ENCODE data around the gene ITGB3. TPM values are rescaled to one million over a fixed set of nuclear protein-coding genes. Genes with fewer than 3 reads are reported as not detected.

Gene ITGB3
- total and polyA plus RNA-seq, 2 donors from 2014 or later, result 7.1 to 88.8 TPM

DNA sequence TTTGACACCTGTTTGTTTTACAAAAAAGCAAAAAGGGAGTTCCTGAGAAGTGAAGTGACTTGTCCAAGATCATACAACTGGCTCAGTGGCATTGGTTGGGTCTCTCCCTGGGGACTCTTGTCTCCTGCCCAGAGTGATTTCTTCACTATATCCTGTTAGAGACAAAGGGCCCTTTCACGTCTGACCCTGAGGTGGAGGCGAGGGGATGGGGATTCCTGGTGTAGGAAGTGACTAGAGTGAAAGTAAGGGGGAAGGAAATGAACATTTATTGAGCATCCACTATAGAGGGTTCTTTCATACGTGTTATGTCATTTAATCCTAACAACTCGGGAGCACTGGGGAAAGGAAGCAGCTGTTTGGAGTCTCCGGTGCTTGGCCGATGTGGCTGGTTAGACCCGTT lies 9.0 kb downstream of the ITGB3 start:
- Histone ChIP-seq H3K4me1 (ENCODE audit: control insufficient read depth in 2 of 3, insufficient read depth in 2 of 3, low read depth in 1 of 3, low read length in 3 of 3) (peaks cover 0 to 7% (median 0%) of the 10 kb centered on the region in 3 donors), H3K4me3 (ENCODE audit: low read length in 3 of 3) (no peak overlapping the region), H3K27me3 (ENCODE audit: control insufficient read depth, insufficient read depth, low read length) (no peaks in the 10 kb centered on the region), H3K36me3 (ENCODE audit: control insufficient read depth in 2 of 3, insufficient read depth in 3 of 3, low read length in 3 of 3) (no peaks in the 10 kb centered on the region), H3K9ac (ENCODE audit: low read length in 3 of 3) (no peak overlapping the region), H3K27ac (ENCODE audit: low read depth in 2 of 2, low read length in 2 of 2) (no peak overlapping the region), H3K9me3 (ENCODE audit: control insufficient read depth in 2 of 3, insufficient read depth in 1 of 3, low read length in 3 of 3) (no peaks in the 10 kb centered on the region)
- intact Hi-C loops (cut with DNase I), result no loop called here
- no peak for TF ChIP-seq CTCF (IDR thresholded peaks at IDR 0.05; ENCODE audit: borderline replicate concordance, extremely low read depth, insufficient read depth)
- FAIRE-seq (no peak), DNase-seq (no peak)

- no peak for TF ChIP-seq CTCF (IDR thresholded peaks at IDR 0.05; ENCODE audit: borderline replicate concordance, extremely low read depth, insufficient read depth)
- H3K4me1 ChIP-seq (ENCODE audit: control insufficient read depth in 2 of 3, insufficient read depth in 2 of 3, low read depth in 1 of 3, low read length in 3 of 3), result peaks cover 0 to 10% (median 0%) of the 10 kb centered on the region in 3 donors
- intact Hi-C loops (cut with DNase I), result no loop called here
- no peak overlapping the region for H3K9ac ChIP-seq (ENCODE audit: low read length in 3 of 3)
- no peaks in the 10 kb centered on the region for H3K27me3 ChIP-seq (ENCODE audit: control insufficient read depth, insufficient read depth, low read length)
- H3K4me3 ChIP-seq (ENCODE audit: low read length in 3 of 3), result no peak overlapping the region
- FAIRE-seq, result no peak
- no peak overlapping the region for H3K27ac ChIP-seq (ENCODE audit: low read depth in 2 of 2, low read length in 2 of 2)
- no peaks in the 10 kb centered on the region for H3K36me3 ChIP-seq (ENCODE audit: control insufficient read depth in 2 of 3, insufficient read depth in 3 of 3, low read length in 3 of 3)
- no peak for DNase-seq
- H3K9me3 ChIP-seq (ENCODE audit: control insufficient read depth in 2 of 3, insufficient read depth in 1 of 3, low read length in 3 of 3), result no peaks in the 10 kb centered on the region
These were observed 10.5 kb downstream of the ITGB3 start for GRCh38 chr17:47264166-47264565.

- DNase-seq (no peak), FAIRE-seq (no peak)
- Histone ChIP-seq H3K36me3 (ENCODE audit: control insufficient read depth in 2 of 3, insufficient read depth in 3 of 3, low read length in 3 of 3) (no peaks in the 10 kb centered on the region), H3K9ac (ENCODE audit: low read length in 3 of 3) (no peak overlapping the region), H3K4me1 (ENCODE audit: control insufficient read depth in 2 of 3, insufficient read depth in 2 of 3, low read depth in 1 of 3, low read length in 3 of 3) (peaks cover 0 to 19% (median 11%) of the 10 kb centered on the region in 3 donors), H3K27me3 (ENCODE audit: control insufficient read depth, insufficient read depth, low read length) (no peaks in the 10 kb centered on the region), H3K27ac (ENCODE audit: low read depth in 2 of 2, low read length in 2 of 2) (peak overlapping the region in 1 of 2 donors; percentile 26), H3K4me3 (ENCODE audit: low read length in 3 of 3) (no peak overlapping the region), H3K9me3 (ENCODE audit: control insufficient read depth in 2 of 3, insufficient read depth in 1 of 3, low read length in 3 of 3) (no peaks in the 10 kb centered on the region)
- intact Hi-C loops (cut with DNase I), result no loop called here
- TF ChIP-seq CTCF (IDR thresholded peaks at IDR 0.05; ENCODE audit: borderline replicate concordance, extremely low read depth, insufficient read depth), result no peak
These were observed 12.4 kb downstream of the ITGB3 start for GRCh38 chr17:47265983-47266541.

DNA sequence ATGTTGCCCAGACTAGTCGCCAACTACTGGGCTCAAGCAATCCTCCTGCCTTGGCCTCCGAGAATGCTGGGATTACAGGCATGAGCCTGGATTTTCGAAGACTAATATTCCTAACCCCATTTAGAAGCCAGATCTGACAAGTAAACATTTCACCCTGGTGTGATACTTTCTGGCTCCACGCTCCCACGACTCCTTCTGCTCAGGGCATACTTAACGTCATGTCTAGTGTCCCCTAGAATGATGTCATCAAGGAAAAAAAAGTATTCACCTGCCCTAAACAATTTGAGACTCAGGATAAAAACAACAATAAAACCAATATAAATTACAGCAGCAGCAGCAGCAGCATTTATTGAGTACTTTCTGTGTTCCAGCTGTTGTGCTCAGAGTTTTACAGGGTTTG lies 13.2 kb downstream of the ITGB3 start:
- no peak for DNase-seq
- no peak overlapping the region for H3K4me3 ChIP-seq (ENCODE audit: low read length in 3 of 3)
- no peaks in the 10 kb centered on the region for H3K27me3 ChIP-seq (ENCODE audit: control insufficient read depth, insufficient read depth, low read length)
- TF ChIP-seq CTCF (IDR thresholded peaks at IDR 0.05; ENCODE audit: borderline replicate concordance, extremely low read depth, insufficient read depth), result no peak
- no peaks in the 10 kb centered on the region for H3K36me3 ChIP-seq (ENCODE audit: control insufficient read depth in 2 of 3, insufficient read depth in 3 of 3, low read length in 3 of 3)
- no peak for FAIRE-seq
- peak overlapping the region; percentile 1 to 4 for H3K27ac ChIP-seq (ENCODE audit: low read depth in 2 of 2, low read length in 2 of 2)
- peaks cover 0 to 19% (median 12%) of the 10 kb centered on the region in 3 donors for H3K4me1 ChIP-seq (ENCODE audit: control insufficient read depth in 2 of 3, insufficient read depth in 2 of 3, low read depth in 1 of 3, low read length in 3 of 3)
- H3K9me3 ChIP-seq (ENCODE audit: control insufficient read depth in 2 of 3, insufficient read depth in 1 of 3, low read length in 3 of 3), result no peaks in the 10 kb centered on the region
- no peak overlapping the region for H3K9ac ChIP-seq (ENCODE audit: low read length in 3 of 3)
- intact Hi-C loops (cut with DNase I), result no loop called here

Measured in kidney (tissue), 14 donors.